ENCODE data around the gene ATRAID.
A peak's percentile ranks its signal among the peaks of the same experiment; 100 is the strongest.

The ATRAID gene

GRCh38 chr2:27251766-27252165 lies 39.9 kb downstream of the ATRAID start:
- no peak for DNase-seq

DNA sequence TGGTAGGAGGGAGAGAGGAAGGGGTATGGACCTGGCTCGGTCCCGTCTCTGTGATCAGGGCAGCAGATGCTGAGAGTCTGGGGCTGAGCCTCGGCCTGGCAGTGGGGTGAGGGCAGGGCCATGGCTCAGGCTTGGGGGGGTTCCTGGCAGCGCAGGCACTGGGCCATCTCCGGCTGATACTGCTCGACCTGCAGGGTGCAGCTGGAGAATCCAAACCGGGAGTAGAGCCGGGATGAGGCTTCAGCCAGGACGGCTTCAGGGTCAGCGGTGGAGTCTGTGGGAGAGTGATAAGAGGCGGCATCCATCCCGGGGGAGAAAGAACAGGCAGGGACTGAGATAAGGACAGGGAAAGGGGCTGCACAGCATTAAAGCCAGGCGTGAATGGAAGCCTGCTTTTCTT lies 43.3 kb downstream of the ATRAID start:
- no peak for DNase-seq

DNA sequence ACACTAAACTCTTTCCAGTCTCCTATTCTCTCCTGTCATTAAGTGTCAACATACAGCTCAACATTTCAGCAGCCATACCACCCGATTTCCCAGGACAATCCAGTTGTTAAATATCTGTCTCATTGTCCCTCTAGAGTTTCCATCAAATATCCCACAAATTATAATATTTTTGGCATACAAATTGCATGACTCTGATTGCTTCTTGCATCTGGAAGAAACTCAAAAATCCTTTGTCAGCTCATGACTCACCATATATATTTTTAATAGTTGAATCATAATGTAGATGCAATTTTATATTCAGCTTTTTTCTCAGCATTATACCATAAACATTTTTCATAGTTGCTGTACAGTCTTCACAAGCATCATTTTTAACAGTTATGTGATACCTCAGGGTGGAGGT lies 43.8 kb downstream of the ATRAID start:
- DNase-seq = no peak

DNA sequence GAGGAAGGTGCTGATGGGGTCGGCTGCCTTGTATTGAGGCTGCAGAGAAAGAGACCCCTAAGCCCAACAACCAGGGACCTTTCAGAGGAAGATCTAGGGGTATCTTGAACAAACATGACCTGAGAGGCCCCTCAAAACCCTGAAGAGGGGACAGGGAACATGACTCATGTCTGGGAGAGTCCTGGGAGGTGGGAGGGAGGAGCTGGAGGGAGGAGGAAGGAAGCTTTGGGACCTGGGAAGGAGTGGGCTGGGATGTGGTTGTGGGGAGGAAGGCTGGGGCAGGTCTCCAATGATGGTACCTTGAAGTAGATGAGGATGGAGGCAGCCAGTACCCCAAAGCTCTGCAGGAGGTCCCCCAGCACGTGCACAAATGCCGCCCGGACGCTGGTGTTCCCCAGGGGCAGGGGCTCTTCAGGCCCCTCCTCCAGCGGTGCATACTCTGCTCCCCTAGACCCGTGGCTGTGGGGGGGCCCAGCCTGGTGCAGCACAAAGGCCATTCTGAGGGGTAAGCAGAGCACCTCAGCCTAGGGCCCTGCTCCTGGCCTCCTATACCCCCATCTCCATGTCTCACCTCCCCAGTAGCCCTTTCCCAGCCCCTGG lies 45.1 kb downstream of the ATRAID start:
- no peak for DNase-seq

DNA sequence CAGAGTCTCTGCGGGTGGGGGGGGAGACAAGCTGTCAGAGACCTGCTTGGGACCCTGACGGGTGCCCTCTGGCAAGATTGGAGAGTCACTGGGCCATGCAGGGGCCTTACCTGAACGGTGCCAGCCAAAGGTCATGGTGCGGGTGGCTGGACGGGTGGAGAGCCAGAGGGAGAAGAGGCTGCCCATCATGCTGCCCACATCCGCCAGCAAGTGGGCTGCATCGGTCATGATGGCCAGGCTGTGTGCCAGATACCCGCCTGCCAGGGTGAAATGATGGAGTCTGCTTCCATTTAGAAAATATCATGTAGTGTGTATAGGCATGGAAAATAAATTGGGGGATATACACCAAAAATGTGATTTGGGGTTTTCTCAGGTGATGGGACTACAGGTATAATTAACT lies 46.2 kb downstream of the ATRAID start:
- DNase-seq = no peak

GRCh38 chr2:27261241-27261925 lies 49.5 kb downstream of the ATRAID start:
- DNase-seq = no peak

DNA sequence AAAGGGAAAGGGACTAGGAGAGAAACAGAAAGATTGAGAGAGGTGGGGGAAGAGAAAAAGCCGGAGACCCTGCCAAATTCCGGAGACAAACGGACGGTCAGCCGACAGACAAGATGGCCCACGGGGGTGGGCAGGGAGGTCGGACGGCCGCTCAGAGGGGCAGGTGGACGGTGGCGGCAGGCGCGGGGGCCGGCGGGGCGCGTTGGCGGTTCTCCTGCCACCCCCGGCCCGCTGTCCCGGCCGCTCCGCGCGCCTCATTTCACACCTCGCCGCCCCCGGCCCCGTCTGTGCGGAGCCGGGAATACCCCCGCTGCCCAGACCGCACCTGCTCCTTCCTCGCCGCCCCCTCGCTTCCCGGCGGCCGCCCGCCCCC lies 50.1 kb downstream of the ATRAID start:
- no peak for DNase-seq

DNA sequence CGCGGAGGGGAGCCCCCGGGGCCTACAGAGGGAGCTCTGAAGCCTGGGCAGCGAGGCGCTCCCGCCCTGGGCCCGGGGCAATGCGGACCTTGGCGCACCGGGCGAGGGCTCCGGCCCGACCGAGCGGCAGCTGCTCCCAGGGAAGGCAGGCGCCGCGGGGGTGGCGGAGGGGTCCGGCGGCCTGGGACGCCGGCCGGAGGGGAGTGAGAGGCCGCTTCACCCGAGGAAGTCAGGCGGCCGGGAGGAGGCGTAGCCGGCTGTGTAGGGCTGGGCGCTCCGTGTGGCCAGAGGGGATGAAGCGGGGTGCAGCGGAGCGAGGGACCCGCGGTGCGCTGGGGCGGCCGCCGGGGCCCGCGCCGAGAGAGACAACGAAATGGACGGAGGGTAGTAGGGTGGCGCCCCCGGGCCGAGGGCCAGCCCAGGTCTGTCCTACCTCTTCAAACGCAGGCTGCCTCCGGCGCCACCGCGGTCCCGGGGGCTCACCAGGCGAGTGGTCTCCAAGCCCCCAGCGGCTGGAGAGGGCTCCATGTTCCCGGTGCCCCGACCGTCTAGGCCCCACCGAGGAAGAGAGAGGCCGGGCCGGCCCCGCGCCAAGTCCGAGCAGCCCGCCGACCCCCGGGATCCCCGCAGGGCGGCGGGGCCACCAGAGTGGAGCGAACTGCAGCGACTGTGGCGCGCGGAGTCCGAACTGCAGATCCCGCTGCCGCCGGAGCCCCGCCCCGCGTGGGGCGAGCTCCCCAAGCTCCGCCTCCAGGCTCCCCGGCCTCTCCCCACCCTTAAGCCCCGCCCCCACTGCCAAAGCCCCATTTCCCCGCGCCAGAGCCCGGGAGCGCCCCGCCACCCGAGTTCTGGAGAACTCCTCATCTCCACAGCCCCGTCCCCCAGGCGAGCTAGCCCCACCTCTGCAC lies 50.8 kb downstream of the ATRAID start, which contains the start of gene SLC30A3:
Gene SLC30A3, minus strand, starts transcription at position 669 of the 908 bp plus-strand sequence. Its CDS starts 141 bp downstream, at position 528.
- DNase-seq = no peak

- DNase-seq = no peak
Observed at GRCh38 chr2:27263287-27264252, 51.7 kb downstream of the ATRAID start.

GRCh38 chr2:27264253-27264752 lies 52.5 kb downstream of the ATRAID start:
- no peak for DNase-seq

- peak; percentile 5 for DNase-seq
Observed at GRCh38 chr2:27264753-27265535, 53.1 kb downstream of the ATRAID start.

DNA sequence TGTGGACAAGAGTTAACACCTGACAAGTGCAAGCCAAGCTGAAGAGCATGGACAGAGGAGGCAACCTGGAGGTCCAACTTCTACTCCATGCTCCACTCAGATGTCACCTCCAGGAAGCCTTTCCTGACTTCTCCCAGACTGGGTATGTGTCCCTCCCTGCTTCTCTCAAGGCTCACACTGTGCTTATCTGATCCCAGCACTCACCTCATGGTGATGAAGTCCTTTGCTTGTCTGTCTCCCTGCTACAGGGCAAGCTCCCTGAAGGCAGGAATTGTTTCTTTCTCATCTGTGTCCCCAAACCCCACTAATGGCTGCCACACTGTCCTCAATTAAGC lies 53.7 kb downstream of the ATRAID start:
- no peak for DNase-seq

Measured in NCI-H1436 treated with DMSO at 0.1 percent for 48 hours (cell line).